Lower leg skin (tissue), 3 donors: ENCODE measurements around the gene PPP1R13B.

Experiments used
- POLR2A ChIP-seq, 2 donors: fragments of 450-650 bp; IDR thresholded peaks; one replicate each; pipeline ENCODE4 v1.6.1; 2016 to 2017; ENCODE audit warnings: antibody characterized with exemption in 2 of 2, mild to moderate bottlenecking in 1 of 2, moderate library complexity in 1 of 2
- TF ChIP-seq, protein P1 (sequence below), 3 donors: fragments of 450-650 bp; IDR thresholded peaks; one replicate each; pipeline ENCODE4 v1.5.1; 2016; ENCODE audit warnings: antibody characterized with exemption in 3 of 3, mild to moderate bottlenecking in 3 of 3, moderate library complexity in 2 of 3

DNA sequence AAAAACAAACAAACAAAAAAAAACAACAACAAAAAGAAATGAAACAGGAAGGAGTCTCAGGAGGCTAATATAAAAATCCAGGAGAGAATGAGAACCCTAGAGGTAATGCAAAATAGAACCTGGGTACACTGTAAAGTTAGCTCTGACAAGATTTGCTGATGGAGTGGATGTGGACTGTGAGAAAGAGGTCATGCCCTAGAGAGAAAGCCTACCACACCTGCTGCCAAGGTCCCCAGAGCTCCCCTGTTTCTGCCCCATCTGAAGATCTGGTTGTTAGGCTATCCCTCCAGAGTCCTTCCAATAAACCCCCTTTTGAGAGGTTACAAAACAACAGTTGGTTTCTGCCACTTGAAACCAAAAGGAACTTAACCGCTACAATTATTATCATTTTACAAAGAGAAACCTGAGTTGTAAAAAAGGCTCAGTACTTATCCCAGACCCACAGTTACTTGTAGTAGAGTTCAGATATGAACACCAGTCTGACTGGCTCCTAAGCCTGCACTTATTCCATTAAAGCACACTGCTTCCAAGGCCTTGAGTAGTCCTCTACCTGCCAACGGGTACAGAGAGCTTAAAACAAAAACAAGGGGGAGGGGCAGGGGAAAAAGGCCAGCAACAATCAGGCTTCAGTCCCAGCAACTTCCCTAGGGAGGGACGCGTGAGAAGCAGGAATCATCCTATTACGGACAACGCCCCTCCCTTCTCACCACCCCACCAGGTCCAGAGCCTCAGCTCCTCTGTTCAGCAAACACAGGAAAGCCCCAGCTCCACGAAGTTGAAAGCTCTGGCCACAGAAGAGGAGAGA is 27.7 kb downstream of the PPP1R13B start:
- TF ChIP-seq, protein P1, sequence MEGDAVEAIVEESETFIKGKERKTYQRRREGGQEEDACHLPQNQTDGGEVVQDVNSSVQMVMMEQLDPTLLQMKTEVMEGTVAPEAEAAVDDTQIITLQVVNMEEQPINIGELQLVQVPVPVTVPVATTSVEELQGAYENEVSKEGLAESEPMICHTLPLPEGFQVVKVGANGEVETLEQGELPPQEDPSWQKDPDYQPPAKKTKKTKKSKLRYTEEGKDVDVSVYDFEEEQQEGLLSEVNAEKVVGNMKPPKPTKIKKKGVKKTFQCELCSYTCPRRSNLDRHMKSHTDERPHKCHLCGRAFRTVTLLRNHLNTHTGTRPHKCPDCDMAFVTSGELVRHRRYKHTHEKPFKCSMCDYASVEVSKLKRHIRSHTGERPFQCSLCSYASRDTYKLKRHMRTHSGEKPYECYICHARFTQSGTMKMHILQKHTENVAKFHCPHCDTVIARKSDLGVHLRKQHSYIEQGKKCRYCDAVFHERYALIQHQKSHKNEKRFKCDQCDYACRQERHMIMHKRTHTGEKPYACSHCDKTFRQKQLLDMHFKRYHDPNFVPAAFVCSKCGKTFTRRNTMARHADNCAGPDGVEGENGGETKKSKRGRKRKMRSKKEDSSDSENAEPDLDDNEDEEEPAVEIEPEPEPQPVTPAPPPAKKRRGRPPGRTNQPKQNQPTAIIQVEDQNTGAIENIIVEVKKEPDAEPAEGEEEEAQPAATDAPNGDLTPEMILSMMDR (IDR thresholded peaks at IDR 0.05) = no peak
- no peak for TF ChIP-seq POLR2A (IDR thresholded peaks at IDR 0.05)
